ENCODE results near the gene C11orf68. TPM values are rescaled to one million over a fixed set of nuclear protein-coding genes. Genes with fewer than 3 reads are reported as not detected.
A peak's percentile ranks its signal among the peaks of the same experiment; 100 is the strongest.

The C11orf68 gene
- total RNA-seq, 1 experiment from 2014 or later: 15.7 TPM

DNA sequence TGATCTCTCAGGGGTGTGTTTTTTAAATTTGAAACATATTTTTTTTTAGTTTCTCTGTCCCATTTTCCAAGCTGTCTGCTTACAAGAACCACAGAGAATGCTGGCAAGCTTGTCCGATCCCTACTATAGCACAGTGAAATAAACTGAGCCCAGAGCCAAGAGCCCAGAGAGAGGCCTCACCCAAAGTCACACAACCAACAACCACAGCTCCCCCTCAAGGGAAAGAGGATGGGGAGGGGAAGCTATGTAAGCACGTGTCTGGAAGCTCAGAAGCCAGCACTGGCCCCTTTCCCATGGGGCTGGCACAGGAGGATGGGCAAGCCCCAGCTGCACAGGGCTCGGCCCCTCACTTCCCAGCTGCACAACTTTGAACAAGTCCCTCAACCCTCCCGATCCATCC is 39.4 kb upstream of the C11orf68 start:
- Histone ChIP-seq H3K4ac (ENCODE audit: low read depth, low read length) (no peak overlapping the region), H2BK15ac (ENCODE audit: low read depth, low read length) (no peak overlapping the region), H3K14ac (ENCODE audit: insufficient read depth, low read length) (no peak overlapping the region), H3K23me2 (ENCODE audit: insufficient read length, low read depth, low read length, poor library complexity, severe bottlenecking) (peaks cover 3% of the 10 kb centered on the region), H2BK20ac (ENCODE audit: low read depth, low read length, poor library complexity, severe bottlenecking) (no peak overlapping the region), H3K9ac (ENCODE audit: extremely low read depth, insufficient read length, low read length) (no peak overlapping the region), H3K23ac (ENCODE audit: insufficient read length, low read depth, low read length) (no peak overlapping the region), H3K27me3 (ENCODE audit: insufficient read depth, low read length) (no peaks in the 10 kb centered on the region), H3K4me1 (ENCODE audit: insufficient read depth, low read length) (peaks cover 3% of the 10 kb centered on the region; the same call in 1 of the 2 replicates), H3K4me2 (ENCODE audit: insufficient read depth, insufficient read length, low read length) (no peak overlapping the region), H3K9me3 (ENCODE audit: control insufficient read depth, low read depth, low read length) (no peaks in the 10 kb centered on the region), H2AFZ (ENCODE audit: low read length) (no peak overlapping the region), H2BK5ac (ENCODE audit: insufficient read length, low read length) (no peak overlapping the region), H3K27ac (ENCODE audit: insufficient read length, low read depth, low read length) (no peak overlapping the region), H2AK5ac (ENCODE audit: insufficient read length, low read length) (no peak overlapping the region), H2BK12ac (ENCODE audit: insufficient read length, low read depth, low read length) (no peak overlapping the region), H4K20me1 (ENCODE audit: control insufficient read depth, insufficient read depth, insufficient read length) (no peaks in the 10 kb centered on the region), H3K79me2 (ENCODE audit: insufficient read depth, low read length) (peaks cover 10% of the 10 kb centered on the region; the same call in 1 of the 2 replicates), H4K8ac (replicated peaks; ENCODE audit: insufficient read length, low read depth, low read length) (no peak overlapping the region), H3K79me1 (ENCODE audit: insufficient read depth, low read depth, low read length, poor library complexity, severe bottlenecking) (peaks cover 5% of the 10 kb centered on the region), H4K5ac (ENCODE audit: insufficient read length, low read depth, low read length) (no peak overlapping the region), H2BK120ac (ENCODE audit: low read depth, low read length, poor library complexity, severe bottlenecking) (no peak overlapping the region), H4K91ac (ENCODE audit: insufficient read length, low read depth, low read length) (no peak overlapping the region), H3K56ac (ENCODE audit: insufficient read length, low read depth, low read length) (no peak overlapping the region), H3T11ph (ENCODE audit: low read length) (no peak overlapping the region), H3K18ac (ENCODE audit: insufficient read length, low read depth, low read length) (no peak overlapping the region)
- Mint-ChIP-seq H3K4me1 (peaks cover 11 to 16% of the 10 kb centered on the region in 2 experiments), H3K9me3 (no peaks in the 10 kb centered on the region; a peak in 1 of 5 replicates), H3K4me3 (no peak overlapping the region), H3K36me3 (ENCODE audit: insufficient read depth in 1 of 3, low read depth in 3 of 3) (peaks cover 3 to 11% (median 4%) of the 10 kb centered on the region in 3 experiments; a peak in 4 of 7 replicates), H3K27me3 (ENCODE audit: low read depth) (no peaks in the 10 kb centered on the region; the same call in 1 of the 2 replicates), H3K27ac (peak overlapping the region; percentile 15 to 76 (median 53); a peak in 2 of 7 replicates)
- DNase-seq: no peak
- no CpG with 5 or more reads among the region's 4 CpGs for WGBS (ENCODE audit: extremely low coverage, insufficient read length, low lambda C conversion rate)
- TF ChIP-seq, protein P1, sequence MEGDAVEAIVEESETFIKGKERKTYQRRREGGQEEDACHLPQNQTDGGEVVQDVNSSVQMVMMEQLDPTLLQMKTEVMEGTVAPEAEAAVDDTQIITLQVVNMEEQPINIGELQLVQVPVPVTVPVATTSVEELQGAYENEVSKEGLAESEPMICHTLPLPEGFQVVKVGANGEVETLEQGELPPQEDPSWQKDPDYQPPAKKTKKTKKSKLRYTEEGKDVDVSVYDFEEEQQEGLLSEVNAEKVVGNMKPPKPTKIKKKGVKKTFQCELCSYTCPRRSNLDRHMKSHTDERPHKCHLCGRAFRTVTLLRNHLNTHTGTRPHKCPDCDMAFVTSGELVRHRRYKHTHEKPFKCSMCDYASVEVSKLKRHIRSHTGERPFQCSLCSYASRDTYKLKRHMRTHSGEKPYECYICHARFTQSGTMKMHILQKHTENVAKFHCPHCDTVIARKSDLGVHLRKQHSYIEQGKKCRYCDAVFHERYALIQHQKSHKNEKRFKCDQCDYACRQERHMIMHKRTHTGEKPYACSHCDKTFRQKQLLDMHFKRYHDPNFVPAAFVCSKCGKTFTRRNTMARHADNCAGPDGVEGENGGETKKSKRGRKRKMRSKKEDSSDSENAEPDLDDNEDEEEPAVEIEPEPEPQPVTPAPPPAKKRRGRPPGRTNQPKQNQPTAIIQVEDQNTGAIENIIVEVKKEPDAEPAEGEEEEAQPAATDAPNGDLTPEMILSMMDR (conservative IDR thresholded peaks at IDR 0.05): no peak
